ENCODE data around the gene AGAP5.
"Not testable (repeated sequence)": the region's sequence is repeated elsewhere in the genome, so short reads cannot be mapped to it uniquely, and the experiment has no call there.

DNA sequence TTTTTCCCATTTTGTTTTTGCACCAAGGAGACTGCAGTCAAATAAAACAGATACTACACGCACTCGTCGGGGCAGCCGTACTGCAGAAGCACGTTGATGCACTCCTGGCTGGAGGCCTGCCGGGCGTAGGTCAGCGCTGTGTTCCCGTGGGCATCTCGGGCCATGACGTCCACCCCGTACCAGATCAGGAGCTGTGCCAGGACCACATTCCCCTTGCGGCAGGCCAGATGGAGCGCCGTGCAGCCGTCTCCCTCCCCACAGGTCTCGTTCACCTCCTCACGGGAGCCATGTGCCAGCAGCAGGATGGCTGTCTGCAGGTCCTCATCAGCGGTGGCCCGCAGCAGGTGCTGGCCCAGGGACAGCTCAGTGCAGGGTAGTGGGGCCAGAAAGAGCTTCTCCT lies 23.4 kb downstream of the AGAP5 start:
- TF ChIP-seq POLR2A (IDR thresholded peaks at IDR 0.05), result not testable (repeated sequence)
- TF ChIP-seq, protein P1, sequence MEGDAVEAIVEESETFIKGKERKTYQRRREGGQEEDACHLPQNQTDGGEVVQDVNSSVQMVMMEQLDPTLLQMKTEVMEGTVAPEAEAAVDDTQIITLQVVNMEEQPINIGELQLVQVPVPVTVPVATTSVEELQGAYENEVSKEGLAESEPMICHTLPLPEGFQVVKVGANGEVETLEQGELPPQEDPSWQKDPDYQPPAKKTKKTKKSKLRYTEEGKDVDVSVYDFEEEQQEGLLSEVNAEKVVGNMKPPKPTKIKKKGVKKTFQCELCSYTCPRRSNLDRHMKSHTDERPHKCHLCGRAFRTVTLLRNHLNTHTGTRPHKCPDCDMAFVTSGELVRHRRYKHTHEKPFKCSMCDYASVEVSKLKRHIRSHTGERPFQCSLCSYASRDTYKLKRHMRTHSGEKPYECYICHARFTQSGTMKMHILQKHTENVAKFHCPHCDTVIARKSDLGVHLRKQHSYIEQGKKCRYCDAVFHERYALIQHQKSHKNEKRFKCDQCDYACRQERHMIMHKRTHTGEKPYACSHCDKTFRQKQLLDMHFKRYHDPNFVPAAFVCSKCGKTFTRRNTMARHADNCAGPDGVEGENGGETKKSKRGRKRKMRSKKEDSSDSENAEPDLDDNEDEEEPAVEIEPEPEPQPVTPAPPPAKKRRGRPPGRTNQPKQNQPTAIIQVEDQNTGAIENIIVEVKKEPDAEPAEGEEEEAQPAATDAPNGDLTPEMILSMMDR (IDR thresholded peaks at IDR 0.05), result not testable (repeated sequence)
